Caco-2 (cell line): Measurements from ENCODE around the gene KIF1A. TPM values are rescaled to one million over a fixed set of nuclear protein-coding genes. Genes with fewer than 3 reads are reported as not detected.

Source experiments
- BruUV-seq: library from RNA; stranded (reverse); fragments of 400-500 nt; replicated peaks from 2 replicates; lab custom pipeline; 2021; lab: Mats Ljungman, UMichigan
- CTCF ChIA-PET: fragments of 300-600 bp; sonication (Branson Sonifier 250); formaldehyde crosslinking; loops from one replicate; lab custom pipeline; 2022; ENCODE audit warnings: antibody characterized with exemption; lab: Charles Lee
- POLR2A ChIA-PET: fragments of 300-600 bp; sonication (Branson Sonifier 250); formaldehyde crosslinking; loops from one replicate; lab custom pipeline; 2022; ENCODE audit warnings: antibody characterized with exemption; lab: Charles Lee
- DNase-seq, 2 experiments: peaks; one replicate each; pipeline versions ENCODE4 v3.0.0 to v3.0.0-alpha.2; 2020 to 2022
- H3K27me3 ChIP-seq: replicated peaks from 2 replicates; pipeline ENCODE4 v1.6.0; 2011; ENCODE audit warnings: low read length; ENCODE audit not compliant: control insufficient read depth, insufficient read depth
- H3K36me3 ChIP-seq: 2 replicates; pipeline ENCODE4 v1.5.1; 2011; ENCODE audit warnings: low read length; ENCODE audit not compliant: control insufficient read depth, insufficient read depth
- H3K4me1 ChIP-seq: fragments of 250-450 bp; sonication (Bioruptor Pico); 2 replicates; pipeline ENCODE4 v1.5.1; 2020; ENCODE audit warnings: mild to moderate bottlenecking
- H3K4me3 ChIP-seq: 2 replicates; pipeline ENCODE4 v1.5.1; 2011; ENCODE audit warnings: low read depth, mild to moderate bottlenecking, control low read depth, low read length
- H3K9me3 ChIP-seq: fragments of 250-450 bp; sonication (Bioruptor Pico); 2 replicates; pipeline ENCODE4 v1.5.1; 2020; ENCODE audit warnings: mild to moderate bottlenecking, moderate library complexity
- H3K27ac Mint-ChIP-seq: one replicate; pipeline ENCODE4 v1.8.0; 2022; ENCODE audit warnings: mixed read lengths; ENCODE audit not compliant: unreplicated experiment
- H3K27me3 Mint-ChIP-seq: one replicate; pipeline ENCODE4 v1.8.0; 2022; ENCODE audit warnings: mixed read lengths; ENCODE audit not compliant: insufficient read depth, unreplicated experiment
- H3K36me3 Mint-ChIP-seq: one replicate; pipeline ENCODE4 v1.8.0; 2022; ENCODE audit warnings: mild to moderate bottlenecking, mixed read lengths; ENCODE audit not compliant: insufficient read depth, unreplicated experiment
- H3K4me1 Mint-ChIP-seq: one replicate; pipeline ENCODE4 v1.8.0; 2022; ENCODE audit warnings: low read depth, mixed read lengths; ENCODE audit not compliant: unreplicated experiment
- H3K4me3 Mint-ChIP-seq: one replicate; pipeline ENCODE4 v1.8.0; 2022; ENCODE audit warnings: mild to moderate bottlenecking, moderate library complexity, mixed read lengths; ENCODE audit not compliant: unreplicated experiment
- H3K9me3 Mint-ChIP-seq: one replicate; pipeline ENCODE4 v1.8.0; 2022; ENCODE audit warnings: mixed read lengths; ENCODE audit not compliant: unreplicated experiment
- CTCF ChIP-seq, 2 experiments: fragments of 200-600 bp in 1 of 2; IDR thresholded peaks; 1 replicate in 1 of 2; 2 replicates in 1 of 2; pipeline versions ENCODE4 v1.5.1 to v1.8.0; 2011 to 2022; ENCODE audit warnings: antibody characterized with exemption in 1 of 2, control low read depth in 1 of 2, inconsistent platforms in 1 of 2, low read depth in 1 of 2, low read length in 1 of 2, mild to moderate bottlenecking in 1 of 2, moderate library complexity in 1 of 2; ENCODE audit not compliant: insufficient read depth in 1 of 2, severe bottlenecking in 1 of 2, unreplicated experiment in 1 of 2
- intact Hi-C: fragments of 100-400 bp; cut with micrococcal nuclease; formaldehyde crosslinking; loops from one replicate; pipeline ENCODE4 v1.10.0; 2022; ENCODE audit not compliant: unreplicated experiment
- total RNA-seq: library from RNA; stranded (reverse); gene quantifications from 2 replicates; pipeline ENCODE4 v1.2.3, GENCODE V29; 2022

The KIF1A gene
- total RNA-seq, 1 experiment from 2014 or later = 33.1 TPM

DNA sequence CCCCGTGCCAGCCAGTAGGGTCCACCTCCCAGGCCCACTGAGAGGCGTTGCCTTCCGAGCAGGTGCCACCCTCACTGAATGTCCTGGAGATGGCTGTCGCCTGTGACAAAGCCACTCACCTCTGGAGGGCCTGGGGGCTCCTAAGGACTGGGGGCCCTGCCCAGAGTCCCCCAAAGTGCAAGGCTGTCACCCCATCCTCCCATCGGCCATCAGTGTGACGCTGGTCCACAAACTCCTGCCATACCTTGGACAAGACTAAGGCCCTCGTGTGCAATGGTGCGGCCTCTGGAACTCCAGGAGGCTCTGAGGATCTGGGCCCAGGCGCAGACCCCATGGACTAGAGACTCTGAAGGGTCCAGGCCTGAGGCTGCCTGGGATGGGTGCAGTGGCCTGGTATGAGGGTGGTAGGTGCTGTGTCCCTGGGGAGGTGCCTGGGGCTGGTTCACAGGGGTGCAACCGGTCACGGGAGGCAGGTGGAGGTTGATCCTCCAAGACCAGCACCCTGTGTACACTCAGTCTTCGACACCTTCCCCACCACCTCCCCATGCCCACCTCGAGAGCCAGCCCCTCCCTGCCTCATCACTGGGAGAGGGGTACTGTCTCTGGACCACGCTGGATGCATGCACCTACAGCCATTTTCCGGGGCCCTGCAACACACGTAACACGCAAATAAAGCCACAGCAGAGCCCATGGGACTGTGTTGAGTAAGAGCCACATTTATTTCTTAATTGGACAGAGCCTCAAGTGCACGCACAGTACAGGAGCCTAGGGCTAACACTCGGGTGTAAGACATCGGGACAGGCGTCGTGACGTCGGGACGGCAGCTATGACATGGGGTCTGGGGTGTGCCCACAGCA lies 106.7 kb downstream of the KIF1A start:
- Histone ChIP-seq H3K9me3 (no peaks in the 10 kb centered on the region), H3K27me3 (no peaks in the 10 kb centered on the region), H3K4me3 (no peak overlapping the region), H3K36me3 (no peaks in the 10 kb centered on the region), H3K4me1 (no peaks in the 10 kb centered on the region)
- intact Hi-C loops = no loop called here
- Mint-ChIP-seq H3K4me3 (no peak overlapping the region), H3K4me1 (no peaks in the 10 kb centered on the region), H3K36me3 (no peaks in the 10 kb centered on the region), H3K27me3 (peaks cover 3% of the 10 kb centered on the region), H3K27ac (no peak overlapping the region), H3K9me3 (no peaks in the 10 kb centered on the region)
- no peak for TF ChIP-seq CTCF (IDR thresholded peaks at IDR 0.05; ENCODE audit: insufficient read depth in 1 of 2, low read depth in 1 of 2, low read length in 1 of 2, severe bottlenecking in 1 of 2, unreplicated experiment in 1 of 2)
- no peak for DNase-seq
- POLR2A ChIA-PET = no interaction called here
- no TSS peak for BruUV-seq
- CTCF ChIA-PET = no interaction called here

DNA sequence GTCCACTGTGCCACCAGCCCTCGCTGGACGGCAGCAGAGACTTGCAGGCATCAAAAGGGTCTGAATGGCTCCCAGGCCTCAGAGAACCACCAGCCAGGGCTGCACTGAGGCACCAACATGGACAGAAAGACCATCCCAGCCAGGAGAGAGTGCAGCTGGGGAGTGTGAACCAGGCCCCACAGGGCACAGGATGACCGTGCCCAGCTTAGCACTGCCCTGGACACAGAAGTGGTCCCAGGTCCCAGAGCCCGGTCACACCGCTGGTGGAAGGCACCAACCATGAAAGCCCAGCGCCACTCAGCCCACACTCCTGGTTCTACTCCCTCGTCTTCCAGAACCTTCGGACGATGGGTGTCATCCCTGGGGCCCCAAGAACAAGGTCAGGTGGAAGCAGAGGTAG lies 107.9 kb downstream of the KIF1A start:
- Histone ChIP-seq H3K36me3 (no peaks in the 10 kb centered on the region), H3K4me3 (no peak overlapping the region), H3K4me1 (no peaks in the 10 kb centered on the region), H3K27me3 (no peaks in the 10 kb centered on the region), H3K9me3 (no peaks in the 10 kb centered on the region)
- CTCF ChIA-PET = no interaction called here
- Mint-ChIP-seq H3K4me3 (no peak overlapping the region), H3K9me3 (no peaks in the 10 kb centered on the region), H3K27me3 (peaks cover 3% of the 10 kb centered on the region), H3K27ac (no peak overlapping the region), H3K36me3 (no peaks in the 10 kb centered on the region), H3K4me1 (no peaks in the 10 kb centered on the region)
- POLR2A ChIA-PET = interaction anchor here (0.5 kb wide), 1 partner anchor 402 kb away, joined by 3 read pairs; no protein-coding TSS in a partner anchor
- no peak for TF ChIP-seq CTCF (IDR thresholded peaks at IDR 0.05; ENCODE audit: insufficient read depth in 1 of 2, low read depth in 1 of 2, low read length in 1 of 2, severe bottlenecking in 1 of 2, unreplicated experiment in 1 of 2)
- intact Hi-C loops = no loop called here
- DNase-seq = no peak
- BruUV-seq = no TSS peak

DNA sequence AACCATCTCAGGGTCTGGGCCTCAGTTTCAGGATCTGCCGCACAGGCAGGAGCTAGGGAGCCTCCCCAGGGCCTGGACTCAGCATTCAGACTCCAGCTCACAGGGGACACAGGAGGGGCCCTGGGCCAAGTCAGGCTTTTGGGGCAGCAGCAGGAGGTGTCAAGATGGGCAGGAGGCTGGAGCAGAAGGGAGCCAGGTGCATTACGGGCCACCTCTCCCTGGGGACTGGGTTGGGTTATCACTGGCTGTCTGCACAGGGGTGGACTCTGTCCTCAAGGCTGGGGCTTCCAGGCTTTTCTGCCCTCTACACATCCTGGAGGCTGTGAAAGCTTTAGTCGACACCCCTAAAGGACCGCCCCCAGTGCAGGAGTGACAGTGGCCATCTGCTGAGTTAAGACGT lies 108.3 kb downstream of the KIF1A start:
- DNase-seq = no peak
- POLR2A ChIA-PET = no interaction called here
- H3K4me3 ChIP-seq = no peak overlapping the region
- no peak for TF ChIP-seq CTCF (IDR thresholded peaks at IDR 0.05; ENCODE audit: insufficient read depth in 1 of 2, low read depth in 1 of 2, low read length in 1 of 2, severe bottlenecking in 1 of 2, unreplicated experiment in 1 of 2)
- Mint-ChIP-seq H3K36me3 (no peaks in the 10 kb centered on the region), H3K27ac (no peak overlapping the region), H3K4me1 (no peaks in the 10 kb centered on the region), H3K9me3 (no peaks in the 10 kb centered on the region), H3K4me3 (no peak overlapping the region), H3K27me3 (peaks cover 3% of the 10 kb centered on the region)
- no TSS peak for BruUV-seq
- intact Hi-C loops = no loop called here
- CTCF ChIA-PET = no interaction called here
- no peaks in the 10 kb centered on the region for H3K27me3 ChIP-seq
- H3K4me1 ChIP-seq = no peaks in the 10 kb centered on the region
- no peaks in the 10 kb centered on the region for H3K36me3 ChIP-seq
- no peaks in the 10 kb centered on the region for H3K9me3 ChIP-seq
